GM20431 (cell line): ENCODE measurements around the gene SET.
"Not testable (repeated sequence)": the region's sequence is repeated elsewhere in the genome, so short reads cannot be mapped to it uniquely, and the experiment has no call there.

Experiments used
- in situ Hi-C: fragments of 300-500 bp; cut with MseI, MboI; formaldehyde crosslinking; loops from one replicate; pipeline ENCODE4 v1.15.0; 2020; ENCODE audit warnings: low sequenced_read_pairs; ENCODE audit not compliant: unreplicated experiment

The SET gene

GRCh38 chr9:128685636-128686489, 3.2 kb upstream of the SET start:
- in situ Hi-C loops = no loop called here

GRCh38 chr9:128687453-128687852, 1.6 kb upstream of the SET start:
- in situ Hi-C loops = no loop called here

- in situ Hi-C loops = no loop called here
These were observed 312 bp downstream of the SET start for GRCh38 chr9:128689293-128689774.

GRCh38 chr9:128689820-128690683, 1.0 kb downstream of the SET start:
- in situ Hi-C loops = no loop called here

GRCh38 chr9:128690684-128691034, 1.6 kb downstream of the SET start:
- in situ Hi-C loops = no loop called here

- in situ Hi-C loops = not testable (repeated sequence)
These were observed 4.7 kb downstream of the SET start for GRCh38 chr9:128693738-128694137.

- in situ Hi-C loops = no loop called here
These were observed 5.3 kb downstream of the SET start for GRCh38 chr9:128694344-128694743.

GRCh38 chr9:128696923-128697707, 8.1 kb downstream of the SET start:
- in situ Hi-C loops = no loop called here

- in situ Hi-C loops = not testable (repeated sequence)
These were observed 10.2 kb downstream of the SET start for GRCh38 chr9:128699096-128699795.

GRCh38 chr9:128701227-128701854, 12.3 kb downstream of the SET start:
- in situ Hi-C loops = no loop called here

- in situ Hi-C loops = no loop called here
These were observed 13.5 kb downstream of the SET start, which contains the start of gene PKN3 for GRCh38 chr9:128702445-128702948. Gene PKN3 (plus strand): TSS chr9:128702503. CDS start chr9:128702916, 413 bp downstream.

GRCh38 chr9:128702949-128703615, 14.1 kb downstream of the SET start:
- in situ Hi-C loops = no loop called here

- in situ Hi-C loops = no loop called here
These were observed 14.8 kb downstream of the SET start for GRCh38 chr9:128703616-128704355.

GRCh38 chr9:128704356-128704670, 15.3 kb downstream of the SET start:
- in situ Hi-C loops = no loop called here

- in situ Hi-C loops = no loop called here
These were observed 16.3 kb downstream of the SET start for GRCh38 chr9:128705051-128705965.

- in situ Hi-C loops = no loop called here
These were observed 17.0 kb downstream of the SET start for GRCh38 chr9:128706045-128706444.
